ENCODE results near the gene IDNK.

The IDNK gene

DNA sequence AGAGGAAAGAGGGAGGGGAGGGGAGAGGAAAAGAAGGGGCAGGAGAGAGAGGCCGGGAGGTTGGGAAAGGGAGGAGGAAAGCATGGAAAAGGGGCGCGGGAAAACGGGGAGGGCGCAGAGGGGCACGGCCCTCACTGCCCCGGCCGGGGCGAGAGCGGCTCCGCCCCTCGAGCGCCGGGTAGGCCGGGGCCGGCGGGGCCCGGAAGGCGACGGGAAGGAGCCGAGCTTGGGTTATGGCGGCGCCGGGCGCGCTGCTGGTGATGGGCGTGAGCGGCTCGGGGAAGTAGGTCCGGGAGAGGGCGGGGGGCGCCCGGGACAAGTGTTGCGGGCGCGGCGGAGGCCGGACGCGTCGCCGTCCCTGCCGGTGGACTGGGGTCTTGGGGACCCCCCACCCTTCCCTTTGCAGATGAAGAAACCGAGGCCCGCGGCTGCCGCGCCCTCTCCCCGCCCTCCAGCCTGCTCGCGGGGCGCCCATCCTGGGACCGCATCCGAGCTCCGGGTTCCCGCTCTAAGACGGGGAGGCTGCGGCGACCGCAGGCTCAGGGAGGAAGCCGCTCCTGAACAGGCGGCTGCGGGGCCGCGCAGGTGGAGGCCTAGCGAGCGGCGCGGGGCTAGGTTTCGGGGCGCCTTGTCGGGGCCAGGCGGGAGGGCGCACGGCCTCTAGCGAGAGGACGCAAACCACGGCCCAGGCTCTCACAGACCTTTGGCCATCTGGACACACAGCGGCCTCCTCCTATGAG lies at the start of gene IDNK:
Gene IDNK, plus strand, starts transcription at position 205 of the 740 bp plus-strand sequence. Its CDS starts 29 bp downstream, at position 234.
- peak; percentile 62 for DNase-seq (ENCODE audit: extremely low spot score)

DNA sequence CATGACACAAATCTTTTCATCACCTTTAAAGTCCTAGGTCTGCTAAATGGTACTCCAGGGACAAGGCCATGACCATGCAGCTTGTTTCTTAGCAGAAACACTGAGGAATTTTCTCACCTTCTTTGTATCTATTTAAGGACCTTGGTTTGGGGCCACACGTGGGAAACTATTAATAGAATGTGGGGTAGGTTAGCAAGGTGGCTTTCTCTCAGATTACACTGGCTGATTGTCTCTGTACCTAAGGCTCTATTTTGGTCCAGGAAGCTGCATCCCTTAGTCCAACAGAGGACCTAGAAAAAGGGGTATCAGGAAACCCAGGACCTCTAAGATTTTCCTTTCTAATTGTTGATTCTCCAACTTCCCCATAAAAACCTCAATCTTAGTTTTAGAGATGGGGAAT lies 48.5 kb upstream of the IDNK start:
- ChIA-PET POLR2A (no interaction called here), CTCF (no interaction called here)
- DNase-seq (ENCODE audit: extremely low spot score): no peak
- TF ChIP-seq ARNT (IDR thresholded peaks at IDR 0.05) (no peak), LEF1 (IDR thresholded peaks at IDR 0.05; ENCODE audit: borderline replicate concordance) (no peak), NFRKB (IDR thresholded peaks at IDR 0.05) (no peak), FOXM1 (IDR thresholded peaks at IDR 0.05; ENCODE audit: borderline replicate concordance) (no peak)

More for the DNA sequence above, at the start of gene IDNK:
- no peak for TF ChIP-seq FOXK2 (IDR thresholded peaks at IDR 0.05)
- peak; percentile 51; the same call in 1 of the 2 replicates for TF ChIP-seq ELF4 (IDR thresholded peaks at IDR 0.05)
- POLR2A ChIA-PET: interaction anchor here (1.0 to 1.7 kb wide), 4 partner anchors 8 to 333 kb away, joined by 3 to 7 read pairs (median 3); a partner anchor contains a TSS
- CTCF ChIA-PET: no interaction called here

DNA sequence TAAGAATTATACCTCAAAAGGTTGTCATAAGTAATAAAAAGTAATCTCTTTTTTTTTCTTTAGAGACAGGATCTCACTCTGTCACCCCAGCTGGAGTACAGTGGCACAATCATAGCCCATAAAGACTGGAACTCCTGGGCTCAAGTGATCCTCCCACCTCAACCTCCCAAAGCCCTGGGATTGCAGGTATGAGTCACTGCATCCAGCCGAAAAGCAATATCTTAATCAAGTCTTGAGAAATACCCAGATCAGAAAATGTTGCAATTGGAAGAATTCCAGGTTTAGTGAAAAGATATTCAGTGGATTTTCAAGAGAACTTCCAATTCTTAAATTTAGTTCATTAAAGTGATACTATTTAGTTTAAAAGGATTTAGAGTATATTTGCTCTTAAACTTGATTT lies 40.9 kb upstream of the IDNK start:
- CTCF ChIA-PET: no interaction called here
- POLR2A ChIA-PET: no interaction called here
- DNase-seq (ENCODE audit: extremely low spot score): no peak
- TF ChIP-seq FOXM1 (IDR thresholded peaks at IDR 0.05; ENCODE audit: borderline replicate concordance) (no peak), TARDBP (IDR thresholded peaks at IDR 0.05) (no peak), SUZ12 (IDR thresholded peaks at IDR 0.05) (no peak), SP1 (IDR thresholded peaks at IDR 0.05) (no peak), LEF1 (IDR thresholded peaks at IDR 0.05; ENCODE audit: borderline replicate concordance) (no peak), ARNT (IDR thresholded peaks at IDR 0.05) (no peak), ZNF384 (IDR thresholded peaks at IDR 0.05) (no peak), ELF4 (IDR thresholded peaks at IDR 0.05) (no peak), NFRKB (IDR thresholded peaks at IDR 0.05) (no peak), BHLHE40 (IDR thresholded peaks at IDR 0.05; ENCODE audit: borderline replicate concordance) (no peak), FOXA1 (IDR thresholded peaks at IDR 0.05) (no peak), HDGF (IDR thresholded peaks at IDR 0.05; ENCODE audit: borderline replicate concordance) (no peak), CTBP1 (IDR thresholded peaks at IDR 0.05; ENCODE audit: borderline replicate concordance) (no peak), FOXK2 (IDR thresholded peaks at IDR 0.05) (no peak)
- TF ChIP-seq, protein P1, sequence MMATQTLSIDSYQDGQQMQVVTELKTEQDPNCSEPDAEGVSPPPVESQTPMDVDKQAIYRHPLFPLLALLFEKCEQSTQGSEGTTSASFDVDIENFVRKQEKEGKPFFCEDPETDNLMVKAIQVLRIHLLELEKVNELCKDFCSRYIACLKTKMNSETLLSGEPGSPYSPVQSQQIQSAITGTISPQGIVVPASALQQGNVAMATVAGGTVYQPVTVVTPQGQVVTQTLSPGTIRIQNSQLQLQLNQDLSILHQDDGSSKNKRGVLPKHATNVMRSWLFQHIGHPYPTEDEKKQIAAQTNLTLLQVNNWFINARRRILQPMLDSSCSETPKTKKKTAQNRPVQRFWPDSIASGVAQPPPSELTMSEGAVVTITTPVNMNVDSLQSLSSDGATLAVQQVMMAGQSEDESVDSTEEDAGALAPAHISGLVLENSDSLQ (IDR thresholded peaks at IDR 0.05): no peak

- ChIA-PET POLR2A (no interaction called here), CTCF (no interaction called here)
- TF ChIP-seq, protein P1 (IDR thresholded peaks at IDR 0.05): no peak
- TF ChIP-seq SUZ12 (IDR thresholded peaks at IDR 0.05): no peak
- no peak for TF ChIP-seq HDGF (IDR thresholded peaks at IDR 0.05; ENCODE audit: borderline replicate concordance)
- DNase-seq (ENCODE audit: extremely low spot score): peak; percentile 65
Observed at GRCh38 chr9:83583151-83584014, 39.6 kb upstream of the IDNK start.

DNA sequence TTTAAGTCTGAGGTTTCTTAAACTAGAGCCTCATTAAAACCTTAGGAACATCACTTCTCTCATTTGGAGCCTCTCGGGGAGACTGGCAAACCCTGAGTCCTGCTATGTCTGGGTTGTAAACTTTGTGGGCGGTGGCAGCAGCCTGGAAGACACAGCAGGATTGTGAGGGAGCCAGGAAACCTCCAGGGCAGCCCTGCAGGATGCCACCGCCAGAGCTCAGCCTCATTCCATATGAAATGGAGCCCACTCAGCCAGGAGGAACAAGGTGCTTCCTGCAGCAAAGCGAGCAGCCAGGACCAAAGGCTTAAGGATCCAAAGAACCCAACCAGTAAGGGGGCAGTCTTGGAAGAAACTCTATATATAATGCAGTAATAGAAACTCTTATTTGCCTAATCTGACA lies 37.9 kb upstream of the IDNK start:
- TF ChIP-seq BHLHE40 (IDR thresholded peaks at IDR 0.05; ENCODE audit: borderline replicate concordance) (no peak), SUZ12 (IDR thresholded peaks at IDR 0.05) (no peak), LEF1 (IDR thresholded peaks at IDR 0.05; ENCODE audit: borderline replicate concordance) (no peak), ELF4 (IDR thresholded peaks at IDR 0.05) (no peak), NFRKB (IDR thresholded peaks at IDR 0.05) (no peak), FOXK2 (IDR thresholded peaks at IDR 0.05) (no peak), CTBP1 (IDR thresholded peaks at IDR 0.05; ENCODE audit: borderline replicate concordance) (no peak), ARNT (IDR thresholded peaks at IDR 0.05) (no peak), TARDBP (IDR thresholded peaks at IDR 0.05) (no peak), ZNF384 (IDR thresholded peaks at IDR 0.05) (no peak)
- TF ChIP-seq, protein P1 (IDR thresholded peaks at IDR 0.05): no peak
- CTCF ChIA-PET: no interaction called here
- DNase-seq (ENCODE audit: extremely low spot score): no peak
- POLR2A ChIA-PET: no interaction called here

DNA sequence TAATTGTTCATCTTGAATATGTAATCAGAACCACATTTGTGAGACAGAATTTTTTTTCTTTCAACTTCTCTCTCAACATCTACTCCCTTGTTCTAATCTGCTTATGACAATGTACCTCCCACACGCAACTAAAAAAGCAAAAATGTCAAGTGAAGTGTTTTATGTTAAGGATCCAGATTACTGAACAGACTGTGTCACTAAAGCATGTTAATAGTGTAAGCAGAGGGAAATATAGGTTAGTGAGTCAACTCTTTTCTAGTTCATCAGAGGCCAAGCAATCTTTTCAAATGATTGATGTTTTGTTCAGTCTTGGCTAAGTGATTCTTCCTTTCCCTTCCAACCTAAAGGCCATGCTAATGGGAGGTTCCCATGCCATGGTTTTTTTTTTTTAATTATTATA lies 34.7 kb upstream of the IDNK start:
- POLR2A ChIA-PET: no interaction called here
- DNase-seq (ENCODE audit: extremely low spot score): no peak
- TF ChIP-seq CTBP1 (IDR thresholded peaks at IDR 0.05; ENCODE audit: borderline replicate concordance): no peak
- TF ChIP-seq ELF4 (IDR thresholded peaks at IDR 0.05): no peak
- TF ChIP-seq NFRKB (IDR thresholded peaks at IDR 0.05): no peak
- CTCF ChIA-PET: no interaction called here
